Vagina (tissue), 2 donors: Measurements from ENCODE around the gene AQP12B. TPM values are rescaled to one million over a fixed set of nuclear protein-coding genes. Genes with fewer than 3 reads are reported as not detected.
A peak's percentile ranks its signal among the peaks of the same experiment; 100 is the strongest.

Experiments
- DNase-seq, 2 donors: peaks; one replicate each; pipeline ENCODE4 v3.0.0-alpha.2; 2017; ENCODE audit errors: extremely low spot score in 2 of 2
- H3K27ac ChIP-seq: fragments of 200-600 bp; sonication (generic); one replicate; pipeline ENCODE4 v1.5.1; 2019
- H3K27me3 ChIP-seq: fragments of 200-600 bp; sonication (generic); one replicate; pipeline ENCODE4 v1.5.1; 2019
- H3K36me3 ChIP-seq, 2 donors: fragments of 200-600 bp; sonication (generic); one replicate each; pipeline ENCODE4 v1.5.1; 2017 to 2019
- H3K4me1 ChIP-seq: fragments of 200-600 bp; sonication (generic); one replicate; pipeline ENCODE4 v1.5.1; 2019
- H3K4me3 ChIP-seq, 2 donors: fragments of 200-600 bp; sonication (generic); 1 replicate in 1 of 2; 2 replicates in 1 of 2; pipeline ENCODE4 v1.5.1; 2016 to 2019
- H3K9me3 ChIP-seq: fragments of 200-600 bp; sonication (generic); one replicate; pipeline ENCODE4 v1.5.1; 2019
- POLR2A ChIP-seq, 2 donors: fragments of 450-650 bp; IDR thresholded peaks; one replicate each; pipeline ENCODE4 v1.6.1; 2017; ENCODE audit warnings: antibody characterized with exemption in 2 of 2, mild to moderate bottlenecking in 2 of 2, moderate library complexity in 2 of 2
- POLR2AphosphoS5 ChIP-seq, 2 donors: sonication (generic); formaldehyde crosslinking; IDR thresholded peaks; one replicate each; pipeline ENCODE4 v1.9.0; 2017; ENCODE audit warnings: antibody characterized with exemption in 2 of 2, mild to moderate bottlenecking in 2 of 2, low read depth in 1 of 2; ENCODE audit not compliant: insufficient read depth in 1 of 2
- intact Hi-C: fragments of 100-400 bp; cut with DNase I; formaldehyde crosslinking; loops from one replicate; pipeline ENCODE4 v1.15.1; 2023
- total RNA-seq: library from RNA; depleted of rRNA; stranded (reverse); fragments of >200 nt; gene quantifications from one replicate; pipeline ENCODE4 v1.2.3, GENCODE V29; 2016
- TF ChIP-seq, protein P1 (sequence below), 3 experiments: fragments of 450-650 bp in 2 of 3; fragments of 200-600 bp in 1 of 3; sonication (generic) in 1 of 3; IDR thresholded peaks; one replicate each; pipeline ENCODE4 v1.5.1; 2017 to 2019; ENCODE audit warnings: antibody characterized with exemption in 3 of 3, mild to moderate bottlenecking in 2 of 3, moderate library complexity in 2 of 3

Gene AQP12B
- total RNA-seq, 1 donor from 2014 or later: not detected

- H3K36me3 ChIP-seq: no peaks in the 10 kb centered on the region
- no peaks in the 10 kb centered on the region for H3K9me3 ChIP-seq
- TF ChIP-seq, protein P1, sequence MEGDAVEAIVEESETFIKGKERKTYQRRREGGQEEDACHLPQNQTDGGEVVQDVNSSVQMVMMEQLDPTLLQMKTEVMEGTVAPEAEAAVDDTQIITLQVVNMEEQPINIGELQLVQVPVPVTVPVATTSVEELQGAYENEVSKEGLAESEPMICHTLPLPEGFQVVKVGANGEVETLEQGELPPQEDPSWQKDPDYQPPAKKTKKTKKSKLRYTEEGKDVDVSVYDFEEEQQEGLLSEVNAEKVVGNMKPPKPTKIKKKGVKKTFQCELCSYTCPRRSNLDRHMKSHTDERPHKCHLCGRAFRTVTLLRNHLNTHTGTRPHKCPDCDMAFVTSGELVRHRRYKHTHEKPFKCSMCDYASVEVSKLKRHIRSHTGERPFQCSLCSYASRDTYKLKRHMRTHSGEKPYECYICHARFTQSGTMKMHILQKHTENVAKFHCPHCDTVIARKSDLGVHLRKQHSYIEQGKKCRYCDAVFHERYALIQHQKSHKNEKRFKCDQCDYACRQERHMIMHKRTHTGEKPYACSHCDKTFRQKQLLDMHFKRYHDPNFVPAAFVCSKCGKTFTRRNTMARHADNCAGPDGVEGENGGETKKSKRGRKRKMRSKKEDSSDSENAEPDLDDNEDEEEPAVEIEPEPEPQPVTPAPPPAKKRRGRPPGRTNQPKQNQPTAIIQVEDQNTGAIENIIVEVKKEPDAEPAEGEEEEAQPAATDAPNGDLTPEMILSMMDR (IDR thresholded peaks at IDR 0.05): no peak
- TF ChIP-seq POLR2AphosphoS5 (IDR thresholded peaks at IDR 0.05; ENCODE audit: insufficient read depth in 1 of 2, low read depth in 1 of 2) (no peak), POLR2A (IDR thresholded peaks at IDR 0.05) (no peak)
- no peak overlapping the region for H3K4me3 ChIP-seq
- intact Hi-C loops: no loop called here
- H3K27me3 ChIP-seq: no peaks in the 10 kb centered on the region
- H3K27ac ChIP-seq: no peak overlapping the region
- H3K4me1 ChIP-seq: no peaks in the 10 kb centered on the region
- DNase-seq: peak in 1 of 2 donors; percentile 77
These were observed 32.3 kb downstream of the AQP12B start for GRCh38 chr2:240650254-240650965.

- Histone ChIP-seq H3K27me3 (no peaks in the 10 kb centered on the region), H3K4me1 (no peaks in the 10 kb centered on the region), H3K4me3 (no peak overlapping the region), H3K27ac (no peak overlapping the region), H3K9me3 (no peaks in the 10 kb centered on the region), H3K36me3 (no peaks in the 10 kb centered on the region)
- no peak for DNase-seq
- intact Hi-C loops: no loop called here
- TF ChIP-seq, protein P1 (IDR thresholded peaks at IDR 0.05): no peak
- TF ChIP-seq POLR2A (IDR thresholded peaks at IDR 0.05): no peak
- TF ChIP-seq POLR2AphosphoS5 (IDR thresholded peaks at IDR 0.05; ENCODE audit: insufficient read depth in 1 of 2, low read depth in 1 of 2): no peak
These were observed 33.4 kb downstream of the AQP12B start for GRCh38 chr2:240649331-240649730.

DNA sequence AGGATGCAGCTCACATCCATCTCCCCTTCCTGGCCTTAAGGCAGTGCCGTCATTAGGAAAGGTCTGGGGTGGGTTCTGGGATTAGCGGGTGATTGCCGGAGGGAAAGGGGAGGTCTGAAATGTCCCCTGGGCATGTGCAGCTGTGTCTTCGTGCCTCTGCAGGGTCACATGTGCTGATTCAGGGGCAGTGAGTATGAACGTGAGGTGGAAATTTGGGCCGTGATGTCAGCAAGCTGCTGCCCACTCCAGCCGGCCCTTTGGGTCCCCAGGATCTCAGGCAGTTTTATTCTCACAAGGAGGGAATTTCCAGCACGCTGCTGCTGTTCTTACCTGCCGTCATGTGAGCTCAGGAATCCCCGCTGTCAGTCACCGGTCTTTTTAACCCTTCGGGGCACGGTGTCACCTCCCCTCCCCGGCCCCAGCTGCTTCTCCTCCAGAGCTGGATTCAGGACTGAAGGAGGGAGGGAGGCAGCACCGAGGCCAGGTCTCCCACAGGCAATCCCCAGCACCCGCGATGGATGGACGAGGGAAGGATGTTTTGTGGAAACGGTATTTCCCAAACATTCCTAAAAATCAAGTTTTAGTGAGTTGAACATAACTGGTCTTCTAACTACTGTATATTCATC is 33.9 kb downstream of the AQP12B start:
- no peaks in the 10 kb centered on the region for H3K9me3 ChIP-seq
- H3K27ac ChIP-seq: no peak overlapping the region
- H3K36me3 ChIP-seq: no peaks in the 10 kb centered on the region
- TF ChIP-seq, protein P1 (IDR thresholded peaks at IDR 0.05): no peak
- no peak overlapping the region for H3K4me3 ChIP-seq
- no peaks in the 10 kb centered on the region for H3K27me3 ChIP-seq
- intact Hi-C loops: no loop called here
- H3K4me1 ChIP-seq: no peaks in the 10 kb centered on the region
- peak in 1 of 2 donors; percentile 79 for DNase-seq

DNA sequence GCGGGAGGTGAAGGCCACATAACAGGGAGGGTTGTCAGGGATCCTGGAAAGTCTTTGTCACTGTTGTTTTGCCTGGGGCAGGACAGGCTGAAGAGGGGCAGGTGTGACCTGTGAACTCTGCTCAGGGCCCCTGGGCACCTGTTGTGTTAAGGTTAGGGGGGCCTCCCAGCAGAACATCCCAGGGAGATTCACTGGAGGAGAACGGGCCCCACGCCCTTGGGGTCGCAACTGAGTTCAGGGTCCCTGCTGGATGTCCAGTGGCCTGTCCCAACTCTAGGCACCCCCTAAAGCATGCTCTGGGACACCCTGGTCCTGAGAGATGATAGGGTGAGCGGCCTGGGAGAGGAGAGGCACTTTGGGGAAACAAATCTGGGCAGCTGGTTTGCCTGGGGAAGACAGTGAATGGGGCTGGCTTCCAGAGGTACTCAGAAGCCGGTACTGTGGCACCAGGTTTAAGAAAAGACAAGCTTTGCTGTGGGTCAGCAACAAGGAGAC is 34.5 kb downstream of the AQP12B start:
- Histone ChIP-seq H3K9me3 (no peaks in the 10 kb centered on the region), H3K4me3 (no peak overlapping the region), H3K4me1 (no peaks in the 10 kb centered on the region), H3K36me3 (no peaks in the 10 kb centered on the region), H3K27me3 (no peaks in the 10 kb centered on the region), H3K27ac (no peak overlapping the region)
- TF ChIP-seq POLR2A (IDR thresholded peaks at IDR 0.05) (no peak), POLR2AphosphoS5 (IDR thresholded peaks at IDR 0.05; ENCODE audit: insufficient read depth in 1 of 2, low read depth in 1 of 2) (no peak)
- TF ChIP-seq, protein P1 (IDR thresholded peaks at IDR 0.05): no peak
- DNase-seq: no peak
- intact Hi-C loops: no loop called here
